ENCODE measurements around the gene DCC.

DCC gene

DNA sequence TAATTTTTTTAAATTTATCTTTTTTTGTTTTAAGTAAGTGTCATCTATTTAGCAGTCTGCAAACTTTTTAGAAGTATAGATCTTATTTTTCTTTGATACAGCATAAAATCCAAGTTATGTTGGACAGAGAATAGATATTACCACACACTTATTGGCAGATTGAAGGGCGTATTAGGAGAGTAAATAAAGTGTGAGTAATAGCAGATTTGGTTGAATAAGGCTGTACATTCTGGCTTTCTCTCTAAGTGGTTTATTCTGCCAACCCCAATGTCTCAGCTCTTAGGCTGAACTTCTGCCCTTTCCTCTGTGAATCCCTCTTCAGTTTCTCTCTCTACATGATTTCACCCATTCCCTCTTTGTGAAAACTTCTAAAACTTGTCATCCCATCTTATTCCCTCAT, 651.2 kb downstream of the DCC start:
- no peak overlapping the region for H3K4me3 ChIP-seq (ENCODE audit: low read length)
- no peaks in the 10 kb centered on the region for H3K36me3 ChIP-seq (ENCODE audit: control insufficient read depth, insufficient read depth, low read length)

GRCh38 chr18:52992041-52992440, 652.0 kb downstream of the DCC start:
- no peaks in the 10 kb centered on the region for H3K36me3 ChIP-seq (ENCODE audit: control insufficient read depth, insufficient read depth, low read length)
- no peaks in the 10 kb centered on the region for H3K9me3 ChIP-seq (ENCODE audit: control insufficient read depth, low read length)
- H3K4me1 ChIP-seq (ENCODE audit: control insufficient read depth, insufficient read depth, low read length) = no peaks in the 10 kb centered on the region
- H3K4me3 ChIP-seq (ENCODE audit: low read length) = no peak overlapping the region
- H3K9ac ChIP-seq (ENCODE audit: low read length) = no peak overlapping the region
- no peaks in the 10 kb centered on the region for H3K27me3 ChIP-seq (ENCODE audit: control insufficient read depth, insufficient read depth, low read length)

More for the DNA sequence above, 651.2 kb downstream of the DCC start:
- H3K27me3 ChIP-seq (ENCODE audit: control insufficient read depth, insufficient read depth, low read length) = no peaks in the 10 kb centered on the region
- H3K9ac ChIP-seq (ENCODE audit: low read length) = no peak overlapping the region
- no peaks in the 10 kb centered on the region for H3K9me3 ChIP-seq (ENCODE audit: control insufficient read depth, low read length)
- H3K4me1 ChIP-seq (ENCODE audit: control insufficient read depth, insufficient read depth, low read length) = no peaks in the 10 kb centered on the region

GRCh38 chr18:52995875-52996274, 655.9 kb downstream of the DCC start:
- no peaks in the 10 kb centered on the region for H3K4me1 ChIP-seq (ENCODE audit: control insufficient read depth, insufficient read depth, low read length)
- H3K27me3 ChIP-seq (ENCODE audit: control insufficient read depth, insufficient read depth, low read length) = no peaks in the 10 kb centered on the region
- no peaks in the 10 kb centered on the region for H3K9me3 ChIP-seq (ENCODE audit: control insufficient read depth, low read length)
- no peaks in the 10 kb centered on the region for H3K36me3 ChIP-seq (ENCODE audit: control insufficient read depth, insufficient read depth, low read length)
- no peak overlapping the region for H3K9ac ChIP-seq (ENCODE audit: low read length)
- H3K4me3 ChIP-seq (ENCODE audit: low read length) = no peak overlapping the region

- H3K27me3 ChIP-seq (ENCODE audit: control insufficient read depth, insufficient read depth, low read length) = no peaks in the 10 kb centered on the region
- no peak overlapping the region for H3K4me3 ChIP-seq (ENCODE audit: low read length)
- no peak overlapping the region for H3K9ac ChIP-seq (ENCODE audit: low read length)
- H3K4me1 ChIP-seq (ENCODE audit: control insufficient read depth, insufficient read depth, low read length) = no peaks in the 10 kb centered on the region
- H3K36me3 ChIP-seq (ENCODE audit: control insufficient read depth, insufficient read depth, low read length) = no peaks in the 10 kb centered on the region
- no peaks in the 10 kb centered on the region for H3K9me3 ChIP-seq (ENCODE audit: control insufficient read depth, low read length)
Measured at GRCh38 chr18:52999633-53000032, 659.6 kb downstream of the DCC start.

- Histone ChIP-seq H3K9ac (ENCODE audit: low read length) (no peak overlapping the region), H3K4me1 (ENCODE audit: control insufficient read depth, insufficient read depth, low read length) (no peaks in the 10 kb centered on the region), H3K9me3 (ENCODE audit: control insufficient read depth, low read length) (no peaks in the 10 kb centered on the region), H3K36me3 (ENCODE audit: control insufficient read depth, insufficient read depth, low read length) (no peaks in the 10 kb centered on the region), H3K27me3 (ENCODE audit: control insufficient read depth, insufficient read depth, low read length) (no peaks in the 10 kb centered on the region), H3K4me3 (ENCODE audit: low read length) (no peak overlapping the region)
Measured at GRCh38 chr18:53004798-53005197, 664.8 kb downstream of the DCC start.

DNA sequence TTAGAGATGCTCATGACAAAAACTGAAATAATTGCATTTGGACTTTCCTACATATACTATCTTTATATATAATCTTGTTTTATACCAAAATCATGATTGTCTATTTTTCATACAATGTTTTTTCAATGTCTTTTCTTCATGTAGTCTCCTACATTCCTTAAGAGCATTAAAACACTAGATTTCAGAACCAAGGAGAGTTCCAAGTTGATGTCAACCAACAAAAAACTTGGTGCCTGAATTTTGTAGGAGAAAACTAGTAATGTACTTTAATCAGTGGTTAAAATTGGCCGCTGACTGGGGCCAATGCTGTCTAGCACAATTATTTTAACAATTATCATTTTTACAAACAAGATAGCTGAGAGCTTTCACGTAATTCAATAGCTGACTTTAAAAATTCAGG, 678.8 kb downstream of the DCC start:
- no peaks in the 10 kb centered on the region for H3K4me1 ChIP-seq (ENCODE audit: control insufficient read depth, insufficient read depth, low read length)
- H3K27me3 ChIP-seq (ENCODE audit: control insufficient read depth, insufficient read depth, low read length) = no peaks in the 10 kb centered on the region
- H3K9me3 ChIP-seq (ENCODE audit: control insufficient read depth, low read length) = no peaks in the 10 kb centered on the region
- H3K4me3 ChIP-seq (ENCODE audit: low read length) = no peak overlapping the region
- H3K36me3 ChIP-seq (ENCODE audit: control insufficient read depth, insufficient read depth, low read length) = no peaks in the 10 kb centered on the region
- H3K9ac ChIP-seq (ENCODE audit: low read length) = no peak overlapping the region

DNA sequence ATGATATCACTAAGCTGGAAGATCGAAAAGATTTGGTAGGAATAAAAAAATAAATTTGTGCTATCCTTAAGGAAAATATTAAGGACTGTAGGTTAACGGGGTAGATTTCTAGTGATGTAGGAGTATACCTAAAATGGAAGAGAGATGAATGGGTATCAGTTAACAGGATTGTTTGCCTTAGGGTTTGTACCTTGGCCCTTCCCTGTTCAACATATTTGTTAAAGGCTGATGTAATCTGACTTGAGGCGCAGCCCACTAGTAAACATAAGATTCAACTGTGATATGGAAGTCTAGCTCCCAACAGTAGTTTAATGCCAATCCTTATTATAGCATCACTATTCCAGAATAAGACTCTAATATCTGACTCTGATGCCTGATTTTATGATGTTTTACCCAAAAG, 685.2 kb downstream of the DCC start:
- Histone ChIP-seq H3K4me1 (ENCODE audit: control insufficient read depth, insufficient read depth, low read length) (no peaks in the 10 kb centered on the region), H3K4me3 (ENCODE audit: low read length) (no peak overlapping the region), H3K9me3 (ENCODE audit: control insufficient read depth, low read length) (no peaks in the 10 kb centered on the region), H3K9ac (ENCODE audit: low read length) (no peak overlapping the region), H3K27me3 (ENCODE audit: control insufficient read depth, insufficient read depth, low read length) (no peaks in the 10 kb centered on the region), H3K36me3 (ENCODE audit: control insufficient read depth, insufficient read depth, low read length) (no peaks in the 10 kb centered on the region)

GRCh38 chr18:53028565-53028964, 688.6 kb downstream of the DCC start:
- H3K9me3 ChIP-seq (ENCODE audit: control insufficient read depth, low read length) = no peaks in the 10 kb centered on the region
- no peak overlapping the region for H3K9ac ChIP-seq (ENCODE audit: low read length)
- H3K4me3 ChIP-seq (ENCODE audit: low read length) = no peak overlapping the region
- H3K4me1 ChIP-seq (ENCODE audit: control insufficient read depth, insufficient read depth, low read length) = no peaks in the 10 kb centered on the region
- H3K27me3 ChIP-seq (ENCODE audit: control insufficient read depth, insufficient read depth, low read length) = no peaks in the 10 kb centered on the region
- H3K36me3 ChIP-seq (ENCODE audit: control insufficient read depth, insufficient read depth, low read length) = no peaks in the 10 kb centered on the region

GRCh38 chr18:53033128-53033527, 693.1 kb downstream of the DCC start:
- Histone ChIP-seq H3K9ac (ENCODE audit: low read length) (no peak overlapping the region), H3K4me1 (ENCODE audit: control insufficient read depth, insufficient read depth, low read length) (no peaks in the 10 kb centered on the region), H3K27me3 (ENCODE audit: control insufficient read depth, insufficient read depth, low read length) (no peaks in the 10 kb centered on the region), H3K4me3 (ENCODE audit: low read length) (no peak overlapping the region), H3K36me3 (ENCODE audit: control insufficient read depth, insufficient read depth, low read length) (no peaks in the 10 kb centered on the region), H3K9me3 (ENCODE audit: control insufficient read depth, low read length) (no peaks in the 10 kb centered on the region)

DNA sequence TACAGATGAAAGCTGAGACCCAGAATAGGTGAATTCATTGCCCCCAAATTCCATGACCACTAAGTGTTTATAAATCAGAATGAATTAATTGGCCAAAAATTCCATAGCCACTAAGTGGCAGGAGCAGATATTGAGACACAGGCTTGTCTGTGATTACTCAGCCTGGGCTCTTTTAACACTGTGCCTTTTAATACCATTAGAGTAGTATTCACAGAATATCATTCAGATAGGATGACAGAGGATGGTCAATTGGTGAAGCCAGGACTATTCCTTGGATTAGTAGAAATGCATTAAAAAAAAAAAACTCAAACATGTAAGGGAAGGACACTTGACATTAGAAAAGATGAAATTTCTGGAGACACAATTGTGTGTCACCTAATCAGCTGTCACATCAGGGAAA, 698.6 kb downstream of the DCC start:
- H3K36me3 ChIP-seq (ENCODE audit: control insufficient read depth, insufficient read depth, low read length) = no peaks in the 10 kb centered on the region
- H3K4me1 ChIP-seq (ENCODE audit: control insufficient read depth, insufficient read depth, low read length) = no peaks in the 10 kb centered on the region
- no peak overlapping the region for H3K4me3 ChIP-seq (ENCODE audit: low read length)
- H3K27me3 ChIP-seq (ENCODE audit: control insufficient read depth, insufficient read depth, low read length) = no peaks in the 10 kb centered on the region
- no peak overlapping the region for H3K9ac ChIP-seq (ENCODE audit: low read length)
- H3K9me3 ChIP-seq (ENCODE audit: control insufficient read depth, low read length) = no peaks in the 10 kb centered on the region

DNA sequence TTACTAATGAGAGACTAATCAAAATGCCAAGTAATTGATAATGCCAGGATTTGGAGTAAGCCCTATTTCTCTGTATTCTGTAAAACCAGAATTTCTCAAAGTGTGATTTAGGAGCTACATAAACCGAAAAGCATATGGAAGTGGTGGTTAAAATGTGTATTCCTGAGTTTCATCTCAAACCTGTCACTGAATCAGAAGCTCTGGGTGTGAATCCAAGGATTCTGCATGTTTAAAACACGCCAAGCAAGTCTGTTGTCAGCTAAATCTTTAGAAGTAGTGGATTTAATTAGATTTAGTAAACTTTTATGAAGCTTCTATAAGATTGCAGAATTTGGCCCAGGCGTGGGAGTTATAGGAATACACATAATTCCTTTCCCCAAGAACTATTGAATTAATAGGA, 700.3 kb downstream of the DCC start:
- no peaks in the 10 kb centered on the region for H3K9me3 ChIP-seq (ENCODE audit: control insufficient read depth, low read length)
- no peaks in the 10 kb centered on the region for H3K27me3 ChIP-seq (ENCODE audit: control insufficient read depth, insufficient read depth, low read length)
- no peak overlapping the region for H3K4me3 ChIP-seq (ENCODE audit: low read length)
- H3K4me1 ChIP-seq (ENCODE audit: control insufficient read depth, insufficient read depth, low read length) = no peaks in the 10 kb centered on the region
- H3K36me3 ChIP-seq (ENCODE audit: control insufficient read depth, insufficient read depth, low read length) = no peaks in the 10 kb centered on the region
- H3K9ac ChIP-seq (ENCODE audit: low read length) = no peak overlapping the region

- Histone ChIP-seq H3K9ac (ENCODE audit: low read length) (no peak overlapping the region), H3K4me1 (ENCODE audit: control insufficient read depth, insufficient read depth, low read length) (no peaks in the 10 kb centered on the region), H3K27me3 (ENCODE audit: control insufficient read depth, insufficient read depth, low read length) (no peaks in the 10 kb centered on the region), H3K9me3 (ENCODE audit: control insufficient read depth, low read length) (no peaks in the 10 kb centered on the region), H3K36me3 (ENCODE audit: control insufficient read depth, insufficient read depth, low read length) (no peaks in the 10 kb centered on the region), H3K4me3 (ENCODE audit: low read length) (no peak overlapping the region)
Measured at GRCh38 chr18:53056064-53056463, 716.1 kb downstream of the DCC start.

DNA sequence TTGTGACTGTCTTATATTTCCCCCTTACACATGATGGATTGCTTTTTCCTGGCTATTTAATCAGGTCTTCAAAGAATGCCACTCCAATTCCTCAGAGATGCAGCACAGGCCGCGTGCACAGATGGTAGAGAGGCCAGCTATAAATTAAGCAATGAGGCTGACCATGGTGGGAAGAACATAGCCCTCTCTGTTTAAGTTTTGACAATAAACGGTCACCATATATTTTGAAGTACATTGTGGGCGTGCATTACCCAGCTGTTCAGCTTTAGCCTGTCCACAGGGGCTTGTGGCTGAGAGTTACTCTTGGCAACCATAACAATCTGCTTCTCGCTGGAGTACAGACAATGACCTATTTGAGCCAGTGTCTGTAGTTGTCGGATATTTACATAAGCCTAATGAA, 730.8 kb downstream of the DCC start:
- H3K9me3 ChIP-seq (ENCODE audit: control insufficient read depth, low read length) = no peaks in the 10 kb centered on the region

More for the DNA sequence above, 730.8 kb downstream of the DCC start:
- no peak overlapping the region for H3K9ac ChIP-seq (ENCODE audit: low read length)
- no peaks in the 10 kb centered on the region for H3K36me3 ChIP-seq (ENCODE audit: control insufficient read depth, insufficient read depth, low read length)
- no peaks in the 10 kb centered on the region for H3K4me1 ChIP-seq (ENCODE audit: control insufficient read depth, insufficient read depth, low read length)
- no peak overlapping the region for H3K4me3 ChIP-seq (ENCODE audit: low read length)
- no peaks in the 10 kb centered on the region for H3K27me3 ChIP-seq (ENCODE audit: control insufficient read depth, insufficient read depth, low read length)
